ENCODE results near the gene PPBP.

- TF ChIP-seq GATA3 (IDR thresholded peaks at IDR 0.05; ENCODE audit: low read depth, low read length) (no peak), GATA2 (IDR thresholded peaks at IDR 0.05; ENCODE audit: low read depth, low read length) (no peak)
Observed at GRCh38 chr4:74004668-74005067, 16.7 kb upstream of the PPBP start.
